GM19397 (cell line): ENCODE measurements around the gene SMARCD3.

Experiments used
- ATAC-seq: cut with Tn5 transposase; IDR thresholded peaks from one replicate; pipeline ENCODE4 v1.9.1; 2021; ENCODE audit warnings: mild to moderate bottlenecking, moderate library complexity; ENCODE audit not compliant: unreplicated experiment

SMARCD3 gene

DNA sequence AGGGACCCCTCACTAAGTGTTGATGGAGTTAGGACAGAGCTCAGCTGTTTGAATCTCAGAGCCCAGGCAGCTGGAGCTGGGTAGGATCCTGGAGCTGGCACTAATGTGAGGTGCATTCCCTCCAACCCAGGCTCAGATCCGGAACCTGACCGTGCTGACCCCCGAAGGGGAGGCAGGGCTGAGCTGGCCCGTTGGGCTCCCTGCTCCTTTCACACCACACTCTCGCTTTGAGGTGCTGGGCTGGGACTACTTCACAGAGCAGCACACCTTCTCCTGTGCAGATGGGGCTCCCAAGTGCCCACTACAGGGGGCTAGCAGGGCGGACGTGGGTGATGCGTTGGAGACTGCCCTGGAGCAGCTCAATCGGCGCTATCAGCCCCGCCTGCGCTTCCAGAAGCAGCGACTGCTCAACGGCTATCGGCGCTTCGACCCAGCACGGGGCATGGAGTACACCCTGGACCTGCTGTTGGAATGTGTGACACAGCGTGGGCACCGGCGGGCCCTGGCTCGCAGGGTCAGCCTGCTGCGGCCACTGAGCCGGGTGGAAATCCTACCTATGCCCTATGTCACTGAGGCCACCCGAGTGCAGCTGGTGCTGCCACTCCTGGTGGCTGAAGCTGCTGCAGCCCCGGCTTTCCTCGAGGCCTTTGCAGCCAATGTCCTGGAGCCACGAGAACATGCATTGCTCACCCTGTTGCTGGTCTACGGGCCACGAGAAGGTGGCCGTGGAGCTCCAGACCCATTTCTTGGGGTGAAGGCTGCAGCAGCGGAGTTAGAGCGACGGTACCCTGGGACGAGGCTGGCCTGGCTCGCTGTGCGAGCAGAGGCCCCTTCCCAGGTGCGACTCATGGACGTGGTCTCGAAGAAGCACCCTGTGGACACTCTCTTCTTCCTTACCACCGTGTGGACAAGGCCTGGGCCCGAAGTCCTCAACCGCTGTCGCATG lies 11.0 kb downstream of the SMARCD3 start:
- no peak for ATAC-seq

DNA sequence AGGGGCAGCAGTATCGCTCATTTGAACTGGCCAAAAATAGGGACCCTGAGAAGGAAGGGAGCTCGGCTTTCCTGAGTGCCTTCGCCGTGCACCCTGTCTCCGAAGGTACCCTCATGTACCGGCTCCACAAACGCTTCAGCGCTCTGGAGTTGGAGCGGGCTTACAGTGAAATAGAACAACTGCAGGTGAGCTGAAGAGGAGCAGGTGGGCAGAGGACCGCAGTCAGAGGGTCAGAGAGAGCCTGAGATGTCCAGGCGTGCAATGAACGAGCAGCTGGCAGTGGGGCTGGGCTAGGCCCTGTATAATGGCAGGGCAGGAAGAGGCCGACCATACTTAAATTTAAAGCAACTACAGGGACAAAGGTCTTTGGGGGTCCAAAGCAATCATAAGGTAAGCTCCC lies 12.1 kb downstream of the SMARCD3 start:
- no peak for ATAC-seq

DNA sequence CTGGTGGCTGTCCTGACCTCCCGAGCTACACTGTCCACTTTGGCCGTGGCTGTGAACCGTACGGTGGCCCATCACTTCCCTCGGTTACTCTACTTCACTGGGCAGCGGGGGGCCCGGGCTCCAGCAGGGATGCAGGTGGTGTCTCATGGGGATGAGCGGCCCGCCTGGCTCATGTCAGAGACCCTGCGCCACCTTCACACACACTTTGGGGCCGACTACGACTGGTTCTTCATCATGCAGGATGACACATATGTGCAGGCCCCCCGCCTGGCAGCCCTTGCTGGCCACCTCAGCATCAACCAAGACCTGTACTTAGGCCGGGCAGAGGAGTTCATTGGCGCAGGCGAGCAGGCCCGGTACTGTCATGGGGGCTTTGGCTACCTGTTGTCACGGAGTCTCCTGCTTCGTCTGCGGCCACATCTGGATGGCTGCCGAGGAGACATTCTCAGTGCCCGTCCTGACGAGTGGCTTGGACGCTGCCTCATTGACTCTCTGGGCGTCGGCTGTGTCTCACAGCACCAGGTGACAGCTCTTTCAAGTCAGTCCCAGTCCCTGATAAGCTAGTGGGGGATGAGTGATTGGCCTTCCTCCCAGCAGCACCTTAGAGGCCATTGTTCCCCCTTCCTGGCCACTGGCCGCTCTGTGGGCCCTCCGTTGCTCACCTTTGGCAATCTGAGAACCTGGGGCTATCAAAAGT lies 13.3 kb downstream of the SMARCD3 start:
- ATAC-seq, result no peak

DNA sequence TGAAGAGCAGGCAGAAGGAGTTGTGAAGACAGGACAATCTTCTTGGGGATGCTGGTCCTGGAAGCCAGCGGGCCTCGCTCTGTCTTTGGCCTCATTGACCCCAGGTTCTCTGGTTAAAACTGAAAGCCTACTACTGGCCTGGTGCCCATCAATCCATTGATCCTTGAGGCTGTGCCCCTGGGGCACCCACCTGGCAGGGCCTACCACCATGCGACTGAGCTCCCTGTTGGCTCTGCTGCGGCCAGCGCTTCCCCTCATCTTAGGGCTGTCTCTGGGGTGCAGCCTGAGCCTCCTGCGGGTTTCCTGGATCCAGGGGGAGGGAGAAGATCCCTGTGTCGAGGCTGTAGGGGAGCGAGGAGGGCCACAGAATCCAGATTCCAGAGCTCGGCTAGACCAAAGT lies 14.7 kb downstream of the SMARCD3 start:
- no peak for ATAC-seq

DNA sequence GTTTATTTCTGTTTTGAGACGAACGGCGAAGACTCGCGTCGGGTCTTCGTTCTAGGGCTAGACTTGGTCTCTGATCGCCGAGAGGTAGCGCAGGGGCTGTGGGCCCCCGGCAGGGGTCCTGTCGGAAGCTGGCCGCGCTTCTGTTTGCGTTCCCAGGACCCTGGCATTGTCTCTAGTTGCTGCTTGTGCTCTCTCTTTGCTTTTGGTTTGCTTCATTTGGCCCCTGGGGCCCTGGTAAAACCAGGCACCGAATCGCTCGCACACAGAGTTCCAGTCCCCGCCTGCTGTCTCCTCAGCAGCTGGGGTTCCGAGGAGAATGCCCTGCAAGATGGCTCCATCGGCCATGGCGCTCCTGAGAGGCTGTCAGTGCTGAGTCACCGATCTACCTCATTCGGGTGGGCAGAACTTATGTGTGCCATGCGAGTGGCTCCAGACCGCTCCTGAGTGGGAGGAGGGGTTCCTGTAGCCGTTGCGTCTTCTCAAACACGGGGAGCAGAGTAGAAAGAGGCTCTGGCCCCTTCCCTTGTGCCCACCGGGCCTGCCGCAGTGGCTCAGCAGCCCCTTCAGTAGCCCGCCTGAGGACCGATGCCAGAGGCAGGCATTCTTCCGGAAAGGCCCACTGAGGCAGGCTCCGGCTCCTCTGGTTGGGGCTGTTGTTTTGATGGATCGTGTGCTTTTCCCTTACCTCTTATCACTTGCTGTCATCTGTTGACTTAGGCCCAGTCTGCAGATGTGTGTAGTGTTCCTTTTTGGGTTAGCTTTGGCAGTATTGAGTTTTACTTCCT lies 15.4 kb downstream of the SMARCD3 start:
- ATAC-seq, result peak; percentile 15

DNA sequence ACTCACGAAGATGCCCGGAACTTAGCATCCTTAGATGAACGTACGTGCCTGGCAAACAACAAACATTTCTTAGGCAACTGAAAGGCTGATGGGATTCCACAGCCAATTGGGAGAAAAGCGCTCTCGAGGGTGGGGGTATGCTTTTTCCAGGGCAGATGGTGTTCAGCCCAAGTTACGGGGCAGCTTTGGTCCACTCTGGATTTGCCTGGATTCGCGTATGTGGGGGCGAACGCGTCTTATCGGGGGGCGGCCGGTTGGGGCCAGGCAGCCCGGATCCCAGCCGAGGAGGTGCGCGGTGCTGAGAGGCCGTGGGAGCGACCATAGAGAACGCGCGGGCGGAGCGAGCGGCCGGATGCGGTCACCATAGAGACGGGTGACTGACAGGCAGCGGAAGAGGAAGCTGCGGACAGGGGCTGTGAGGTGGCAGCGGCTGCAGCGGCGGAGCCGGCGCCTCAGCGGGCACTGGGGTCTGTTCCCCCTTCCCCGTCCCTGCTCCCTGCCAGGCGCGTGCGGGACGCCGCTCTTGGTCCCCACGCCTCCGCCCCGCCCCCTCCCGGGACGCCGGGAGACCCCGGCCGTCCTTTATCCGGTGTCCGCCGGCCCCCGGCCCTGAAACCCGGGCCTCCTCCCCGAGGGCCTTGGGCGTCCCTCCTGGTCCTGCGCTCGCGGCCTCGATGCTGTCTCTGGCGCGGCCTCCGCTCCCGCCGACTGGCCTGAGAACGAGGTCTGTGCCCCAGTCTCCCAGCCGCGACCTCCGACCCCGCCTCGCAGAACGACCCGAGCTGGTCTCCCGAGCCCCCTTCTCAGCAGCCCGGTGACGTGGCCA lies 16.2 kb downstream of the SMARCD3 start, which contains the start of gene CHPF2:
Gene CHPF2, plus strand, starts transcription at position 393 of the 826 bp plus-strand sequence. CDS start 1,529 bp downstream, outside the sequence.
- ATAC-seq, result peak; percentile 97

DNA sequence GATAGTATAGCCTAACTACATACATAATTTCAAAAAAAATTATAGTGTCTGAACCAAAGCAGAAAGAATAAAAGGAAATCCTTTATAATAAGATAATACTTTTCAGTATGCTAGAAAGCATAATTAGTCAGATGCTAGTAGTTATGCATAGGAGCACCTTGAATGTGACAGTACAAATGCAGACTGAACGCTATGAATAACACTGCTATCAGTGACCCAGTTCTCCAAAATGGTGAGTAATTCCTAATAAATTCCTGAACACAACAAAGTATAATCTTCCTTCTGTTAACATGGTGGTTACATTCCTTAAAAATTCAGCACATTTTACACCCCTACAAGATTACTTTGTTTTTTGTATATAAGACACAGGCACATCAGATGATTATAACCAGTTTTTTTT lies 17.4 kb downstream of the SMARCD3 start:
- no peak for ATAC-seq

DNA sequence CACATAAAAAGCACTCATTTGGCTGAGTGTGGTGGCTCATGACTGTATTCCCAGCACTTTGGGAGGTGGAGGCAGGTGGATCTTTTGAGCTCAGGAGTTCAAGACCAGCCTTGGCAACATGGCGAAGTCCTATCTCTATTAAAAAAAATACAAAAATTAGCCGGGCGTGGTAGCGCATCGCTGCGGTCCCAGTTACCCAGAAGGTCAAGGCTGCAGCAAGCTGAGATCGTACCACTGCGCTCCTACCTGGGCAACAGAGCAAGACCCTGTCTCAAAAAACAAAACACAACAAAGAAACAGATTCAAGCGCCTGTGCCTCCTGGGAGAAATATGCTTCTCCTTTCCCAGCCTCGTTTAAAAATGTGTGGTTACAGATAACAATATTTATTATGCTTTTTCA lies 19.2 kb downstream of the SMARCD3 start:
- no peak for ATAC-seq

DNA sequence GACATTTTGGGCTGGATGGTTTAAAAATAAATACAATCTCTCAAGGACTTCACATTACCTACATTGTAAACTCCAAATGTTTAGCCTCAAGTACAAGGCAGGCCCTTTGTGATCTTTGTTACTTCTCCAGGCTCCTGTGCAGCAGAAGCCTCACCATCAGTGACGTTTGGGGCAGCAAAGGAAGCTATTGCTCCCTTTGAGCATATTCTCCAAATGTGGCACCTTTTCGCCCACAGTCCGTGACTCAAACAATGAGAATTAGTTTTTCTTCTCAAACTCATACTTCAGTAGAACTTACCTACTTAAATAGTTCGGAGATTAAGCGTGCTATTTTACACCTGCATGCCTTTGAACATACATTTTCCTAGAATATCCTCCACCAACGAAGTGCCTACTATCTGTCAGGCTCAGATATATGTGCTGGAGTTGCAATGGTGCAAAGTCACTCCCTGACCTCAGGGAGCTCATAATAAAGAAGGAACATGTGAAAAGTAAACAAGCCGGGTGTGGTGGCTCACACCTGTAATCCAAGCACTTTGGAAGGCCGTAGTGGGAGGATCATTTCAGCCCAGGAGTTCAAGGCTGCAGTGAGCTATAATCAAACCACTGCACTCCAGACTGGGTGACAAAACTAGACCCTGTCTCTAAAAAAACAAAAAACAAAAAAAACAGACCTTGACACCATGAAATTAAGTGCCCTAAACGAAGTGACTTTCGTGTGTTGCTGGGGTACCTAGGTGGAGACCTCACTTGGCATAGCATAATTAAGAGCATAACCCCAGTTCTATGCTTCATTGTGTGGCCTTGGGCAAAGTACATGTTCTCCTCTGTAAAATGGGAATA lies 20.2 kb downstream of the SMARCD3 start:
- ATAC-seq, result no peak

DNA sequence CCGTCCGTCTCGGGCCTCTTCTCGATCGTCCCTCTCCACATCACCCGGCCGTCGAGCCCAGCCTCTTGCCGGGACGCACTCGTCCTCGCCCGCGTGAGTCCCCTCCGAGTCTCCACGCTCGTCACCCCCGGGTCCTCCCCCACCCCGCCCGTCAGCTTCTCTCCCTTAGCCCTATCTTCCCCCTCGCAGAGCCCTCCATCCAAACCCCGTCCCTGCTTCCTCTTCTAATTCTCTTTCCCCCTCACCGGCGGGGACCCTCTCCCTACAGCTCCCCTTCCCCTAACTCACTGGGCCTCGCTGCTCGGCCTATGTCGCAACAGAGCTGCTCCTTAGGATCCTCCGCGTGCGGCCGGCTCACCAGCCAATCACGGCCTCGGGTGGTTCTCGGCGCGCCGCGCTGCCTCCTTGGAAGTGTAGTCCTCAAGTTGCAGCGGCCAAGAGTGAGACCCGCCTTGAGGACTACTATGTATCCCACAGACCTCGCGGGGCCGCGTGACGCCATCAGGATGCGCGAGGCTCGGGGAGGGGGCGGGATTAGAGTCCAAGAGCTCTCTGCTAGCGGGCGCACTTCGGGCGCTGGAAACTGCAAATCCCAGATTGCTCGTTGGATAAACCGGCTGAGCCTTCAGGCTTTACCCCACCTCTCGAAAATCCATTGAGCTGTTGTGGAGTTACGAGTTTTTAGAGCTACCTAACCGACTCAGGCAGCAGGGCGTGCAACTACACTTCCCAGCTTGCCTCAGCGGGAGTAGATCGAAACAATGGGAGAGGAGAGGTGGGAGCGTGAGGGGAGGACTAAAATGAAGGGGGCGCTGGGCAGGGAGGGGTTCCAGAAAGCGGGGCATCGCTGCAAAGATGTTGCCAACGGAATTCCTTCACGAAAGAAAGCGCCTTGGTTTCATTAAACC lies 21.4 kb downstream of the SMARCD3 start, which contains the start of gene ABCF2:
Gene ABCF2, minus strand, starts transcription at position 331 of the 908 bp plus-strand sequence. CDS start 747 bp downstream, outside the sequence.
- peak; percentile 98 for ATAC-seq

DNA sequence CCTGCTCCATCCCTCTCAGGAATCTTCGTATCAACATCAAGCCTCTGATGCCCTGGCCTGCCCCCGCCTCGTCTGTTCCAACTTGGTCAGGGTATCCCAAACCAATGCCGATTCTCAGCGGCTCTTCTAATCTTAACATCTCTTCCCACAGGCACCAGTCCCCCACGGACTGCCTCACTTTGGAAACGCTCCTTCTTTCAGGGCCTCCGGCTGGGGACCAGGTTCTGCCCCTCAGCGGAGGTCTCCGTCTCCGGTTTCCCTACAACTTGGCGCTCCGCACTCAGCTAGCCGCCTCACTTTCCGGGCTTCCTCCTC lies 22.0 kb downstream of the SMARCD3 start:
- ATAC-seq, result no peak

DNA sequence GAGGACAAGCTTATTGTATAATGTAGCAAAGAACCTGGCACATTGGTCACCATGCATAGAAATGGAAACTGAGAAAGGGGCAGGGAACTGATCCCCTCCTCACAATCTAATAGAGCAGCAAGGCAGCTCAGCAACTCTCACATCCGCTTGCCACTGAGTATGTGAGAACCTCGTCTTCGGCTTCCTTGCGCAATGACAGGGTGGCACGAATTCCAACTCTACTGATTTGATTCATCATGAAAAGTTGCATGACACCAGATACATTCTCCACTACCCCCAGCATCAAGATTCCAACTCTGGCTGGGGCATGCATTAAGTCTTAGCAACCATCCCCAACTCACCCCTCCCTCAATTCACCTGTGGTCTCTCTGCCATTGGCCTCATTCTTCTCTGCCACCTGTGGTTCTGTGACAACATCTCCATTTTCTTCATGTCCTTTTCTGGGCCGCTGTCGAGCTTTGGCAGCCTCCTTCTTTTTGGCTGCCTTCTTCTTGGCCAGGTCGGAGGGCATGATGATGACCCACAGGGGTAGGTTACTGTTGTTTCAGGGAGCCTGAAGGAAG lies 22.5 kb downstream of the SMARCD3 start:
- no peak for ATAC-seq

DNA sequence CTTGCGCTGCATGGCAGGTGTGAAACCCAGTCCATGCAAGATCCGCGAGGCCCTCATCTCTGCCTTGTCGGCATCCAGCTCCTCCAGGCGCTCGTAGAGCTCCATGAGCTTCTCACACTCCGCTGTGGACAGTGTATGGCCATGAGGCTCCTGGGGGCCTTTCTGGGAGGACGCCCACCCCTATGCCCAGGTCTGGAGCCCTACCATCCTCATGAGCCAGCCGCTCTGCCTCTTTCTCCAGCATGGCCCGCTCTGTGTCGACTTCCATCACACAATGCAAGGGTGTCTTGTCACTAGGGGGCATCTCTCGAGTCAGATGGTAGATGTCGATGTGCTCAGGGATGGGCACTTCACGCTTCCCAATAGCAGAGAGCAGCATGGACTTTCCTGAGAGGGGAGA lies 24.8 kb downstream of the SMARCD3 start:
- no peak for ATAC-seq

DNA sequence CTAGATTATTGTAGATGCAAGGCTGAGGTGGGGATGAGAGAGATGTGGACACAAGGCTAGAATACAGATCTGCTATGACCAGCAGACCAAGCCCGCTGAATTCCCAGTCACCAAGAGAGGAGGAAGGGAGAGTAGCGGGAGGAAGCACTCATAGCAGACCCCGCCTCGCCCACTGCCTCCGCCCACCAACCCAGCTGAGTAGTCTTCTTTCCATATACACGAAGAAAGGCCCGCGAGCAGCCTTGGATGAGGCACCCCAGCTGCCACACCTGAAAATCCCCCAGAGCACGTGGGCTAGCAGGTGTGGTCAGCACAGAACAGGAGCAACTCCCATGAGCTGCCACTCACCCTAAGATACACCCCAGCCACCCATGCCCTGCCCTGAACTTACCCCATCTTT lies 30.3 kb downstream of the SMARCD3 start:
- ATAC-seq, result no peak

DNA sequence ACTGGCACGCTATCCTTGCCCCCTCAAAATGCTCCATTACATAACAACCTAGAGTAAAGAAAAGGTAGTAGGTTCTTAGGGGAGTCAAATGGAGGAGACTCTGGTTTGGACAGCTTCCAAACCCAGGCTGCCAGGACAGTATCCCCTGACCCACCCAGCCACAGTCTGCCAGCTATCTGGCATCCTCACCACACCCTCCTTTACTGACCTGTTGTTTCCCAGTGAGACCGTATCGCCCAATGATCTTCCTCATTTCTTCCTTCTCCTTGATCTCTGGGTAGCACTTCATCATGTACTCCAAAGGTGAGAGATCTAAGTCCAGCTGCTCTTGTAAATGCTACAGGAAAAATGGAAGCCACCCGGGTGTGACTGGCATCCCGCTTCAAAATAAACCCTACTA lies 33.1 kb downstream of the SMARCD3 start:
- ATAC-seq, result no peak

DNA sequence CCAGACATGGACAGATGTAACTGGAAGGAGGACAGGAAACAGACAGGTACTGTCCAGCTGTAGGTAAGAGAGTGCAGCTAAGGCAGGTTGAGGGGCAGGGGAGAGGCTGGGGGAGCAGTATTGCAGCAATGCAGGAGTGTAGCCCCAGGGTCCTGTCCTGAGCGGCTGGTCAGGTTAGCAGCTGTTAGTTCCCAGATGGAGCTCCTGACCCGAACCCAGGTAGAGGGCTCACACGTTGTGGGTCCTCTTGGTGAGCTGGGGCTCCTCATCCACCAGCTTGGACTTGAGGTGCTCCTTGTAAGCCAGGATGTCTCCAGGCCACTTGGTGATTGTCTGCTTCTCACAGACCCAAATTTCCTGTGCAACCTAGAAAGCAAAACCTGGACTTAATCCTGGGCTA lies 34.7 kb downstream of the SMARCD3 start:
- ATAC-seq, result no peak

DNA sequence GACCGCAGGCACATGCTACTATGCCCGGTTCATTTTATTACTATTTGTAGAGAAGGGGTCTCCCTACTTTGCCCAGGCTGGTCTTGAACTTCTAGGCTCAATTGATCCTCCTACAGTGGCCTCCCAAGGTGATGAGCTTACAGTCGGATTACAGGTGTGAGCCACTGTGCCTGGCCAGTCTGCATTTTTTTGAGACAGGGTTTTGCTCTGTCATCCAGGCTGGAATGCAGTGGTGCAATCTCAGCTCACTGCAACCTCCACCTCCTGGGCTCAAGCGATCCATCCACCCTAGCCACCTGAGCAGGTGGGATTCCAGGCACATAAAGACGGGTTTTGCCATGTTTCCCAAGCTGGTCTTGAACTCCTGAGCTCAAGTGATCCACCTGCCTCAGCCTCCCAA lies 35.9 kb downstream of the SMARCD3 start:
- ATAC-seq, result no peak

DNA sequence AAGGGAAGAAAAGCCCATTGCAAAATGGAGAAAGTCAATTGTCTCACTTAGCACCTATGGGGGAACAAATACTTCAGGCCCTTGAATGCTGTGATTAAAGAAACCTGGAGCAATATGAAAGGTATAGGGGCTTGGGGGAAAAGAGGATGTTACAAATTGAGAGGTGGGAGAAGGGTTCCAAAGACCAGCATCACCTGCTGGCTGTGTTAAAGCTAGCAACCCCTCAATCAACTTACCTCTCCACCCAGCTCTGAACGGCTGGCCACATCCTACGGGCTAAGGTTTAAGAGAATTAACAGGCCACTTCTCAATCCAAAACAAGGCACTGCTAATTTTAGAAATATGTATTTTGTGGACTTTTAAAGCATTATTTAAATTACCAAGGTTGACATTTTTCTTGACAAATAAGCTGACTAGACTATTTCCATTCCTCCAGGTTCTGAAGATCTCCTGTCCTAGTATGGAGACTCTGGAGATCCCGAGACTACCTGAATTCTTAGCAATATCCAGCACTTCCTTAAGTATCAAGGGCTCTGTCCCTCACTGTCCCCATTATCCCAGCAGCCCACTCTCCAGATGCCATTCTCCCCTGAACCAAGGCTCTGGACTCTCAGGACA lies 37.2 kb downstream of the SMARCD3 start:
- no peak for ATAC-seq
